Cardiac fibroblast (primary cell): ENCODE measurements around the gene RAB9A.
A peak's percentile ranks its signal among the peaks of the same experiment; 100 is the strongest.
"Not testable (repeated sequence)": the region's sequence is repeated elsewhere in the genome, so short reads cannot be mapped to it uniquely, and the experiment has no call there.

ENCODE experiments used
- DNase-seq, 2 donors: peaks; one replicate each; pipeline versions ENCODE4 v3.0.0 to v3.0.0-alpha.2; 2010; ENCODE audit warnings: low read depth in 2 of 2
- H3K4me3 ChIP-seq, 2 donors: replicated peaks in 1 of 2; 1 replicate in 1 of 2; 2 replicates in 1 of 2; pipeline ENCODE4 v1.5.1; 2011; ENCODE audit warnings: low read depth in 2 of 2, low read length in 2 of 2, mild to moderate bottlenecking in 2 of 2, moderate library complexity in 1 of 2
- TF ChIP-seq, protein P1 (sequence below): IDR thresholded peaks from one replicate; pipeline ENCODE4 v1.5.1; 2011; ENCODE audit warnings: low read depth, mild to moderate bottlenecking, low read length, inconsistent platforms

RAB9A gene, protein sequence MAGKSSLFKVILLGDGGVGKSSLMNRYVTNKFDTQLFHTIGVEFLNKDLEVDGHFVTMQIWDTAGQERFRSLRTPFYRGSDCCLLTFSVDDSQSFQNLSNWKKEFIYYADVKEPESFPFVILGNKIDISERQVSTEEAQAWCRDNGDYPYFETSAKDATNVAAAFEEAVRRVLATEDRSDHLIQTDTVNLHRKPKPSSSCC

DNA sequence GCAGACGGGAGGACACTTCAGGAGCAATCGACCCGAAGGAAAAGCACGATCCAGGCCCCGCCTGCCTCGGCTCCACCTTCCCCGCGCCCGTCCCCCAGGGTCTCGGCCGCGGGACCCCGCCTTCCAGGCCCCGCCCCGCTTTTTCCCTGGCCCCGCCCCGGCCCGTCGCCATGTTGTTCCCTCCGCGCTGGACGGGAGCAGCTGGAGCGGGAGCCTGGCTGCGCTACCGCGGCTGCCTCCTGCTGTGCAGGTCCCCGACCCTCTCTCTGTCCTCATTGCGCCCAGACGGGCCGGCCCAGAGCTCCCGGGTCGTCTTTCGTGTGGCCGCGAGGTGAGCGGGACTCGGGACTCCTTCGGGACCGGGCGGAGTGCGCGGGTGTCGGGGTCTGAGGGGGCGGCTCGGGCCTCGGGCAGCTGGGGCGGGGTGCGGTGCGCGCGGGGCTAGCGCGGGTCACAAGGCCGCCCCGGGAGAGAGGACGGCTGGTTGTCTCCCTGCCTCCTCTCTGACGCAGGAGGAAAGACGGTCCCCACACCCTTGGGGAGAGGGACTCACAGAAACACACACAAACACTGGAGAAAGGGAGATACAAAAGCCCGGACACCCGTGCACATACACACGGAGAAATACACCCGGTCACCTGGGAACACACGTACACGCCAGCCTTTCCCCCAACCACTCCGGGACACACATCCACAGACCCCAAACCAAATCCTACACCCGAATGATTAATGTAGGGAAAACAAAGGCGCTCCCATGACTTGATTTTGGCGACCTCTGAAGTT is at the start of gene RAB9A:
TSS of gene RAB9A (plus strand) at position 171 of the 783 bp plus-strand sequence. CDS start 19,619 bp downstream, outside the sequence.
- H3K4me3 ChIP-seq = peak within 1 kb of the TSS; percentile 64 to 73
- DNase-seq = peak; percentile 66 to 72
- TF ChIP-seq, protein P1, sequence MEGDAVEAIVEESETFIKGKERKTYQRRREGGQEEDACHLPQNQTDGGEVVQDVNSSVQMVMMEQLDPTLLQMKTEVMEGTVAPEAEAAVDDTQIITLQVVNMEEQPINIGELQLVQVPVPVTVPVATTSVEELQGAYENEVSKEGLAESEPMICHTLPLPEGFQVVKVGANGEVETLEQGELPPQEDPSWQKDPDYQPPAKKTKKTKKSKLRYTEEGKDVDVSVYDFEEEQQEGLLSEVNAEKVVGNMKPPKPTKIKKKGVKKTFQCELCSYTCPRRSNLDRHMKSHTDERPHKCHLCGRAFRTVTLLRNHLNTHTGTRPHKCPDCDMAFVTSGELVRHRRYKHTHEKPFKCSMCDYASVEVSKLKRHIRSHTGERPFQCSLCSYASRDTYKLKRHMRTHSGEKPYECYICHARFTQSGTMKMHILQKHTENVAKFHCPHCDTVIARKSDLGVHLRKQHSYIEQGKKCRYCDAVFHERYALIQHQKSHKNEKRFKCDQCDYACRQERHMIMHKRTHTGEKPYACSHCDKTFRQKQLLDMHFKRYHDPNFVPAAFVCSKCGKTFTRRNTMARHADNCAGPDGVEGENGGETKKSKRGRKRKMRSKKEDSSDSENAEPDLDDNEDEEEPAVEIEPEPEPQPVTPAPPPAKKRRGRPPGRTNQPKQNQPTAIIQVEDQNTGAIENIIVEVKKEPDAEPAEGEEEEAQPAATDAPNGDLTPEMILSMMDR = no peak

DNA sequence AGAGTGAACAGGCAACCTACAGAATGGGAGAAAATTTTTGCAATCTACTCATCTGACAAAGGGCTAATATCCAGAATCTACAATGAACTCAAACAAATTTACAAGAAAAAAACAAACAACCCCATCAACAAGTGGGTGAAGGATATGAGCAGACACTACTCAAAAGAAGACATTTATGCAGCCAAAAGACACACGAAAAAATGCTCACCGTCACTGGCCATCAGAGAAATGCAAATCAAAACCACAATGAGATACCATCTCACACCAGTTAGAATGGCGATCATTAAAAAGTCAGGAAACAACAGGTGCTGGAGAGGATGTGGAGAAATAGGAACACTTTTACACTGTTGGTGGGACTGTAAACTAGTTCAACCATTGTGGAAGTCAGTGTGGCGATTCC is 47.2 kb upstream of the RAB9A start:
- not testable (repeated sequence) for DNase-seq

DNA sequence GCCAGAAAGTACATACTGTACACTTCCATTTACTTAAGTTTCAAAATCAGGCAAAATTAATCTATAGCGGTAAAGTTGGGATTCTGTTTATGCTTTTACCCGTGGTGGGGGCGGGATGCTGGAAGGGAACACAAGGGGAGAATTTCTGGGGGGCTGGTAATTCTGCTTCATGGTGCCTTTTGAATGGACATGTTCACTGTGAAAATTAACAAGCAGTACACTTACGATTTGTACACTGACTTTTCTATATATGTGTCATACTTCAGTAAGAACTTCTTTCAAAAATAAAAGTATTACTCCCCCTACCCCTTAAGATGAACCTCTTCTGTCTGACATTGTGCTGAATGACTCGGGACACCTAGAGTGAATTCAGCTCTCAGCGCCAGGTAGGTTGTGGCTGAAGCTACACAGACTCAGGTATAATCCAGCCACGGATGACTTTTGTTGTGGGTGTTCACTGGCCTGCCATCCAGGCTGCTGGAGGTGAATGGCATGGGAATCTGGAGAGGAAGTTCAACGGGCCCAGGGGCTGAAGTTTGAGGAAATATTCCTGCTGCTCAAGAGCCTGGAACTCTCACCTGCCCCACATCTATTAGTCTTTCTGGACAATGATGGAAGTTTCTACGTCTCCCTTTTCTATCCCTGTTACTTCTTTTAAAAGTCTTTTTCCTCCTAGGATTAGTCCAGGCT is 43.3 kb upstream of the RAB9A start:
- TF ChIP-seq, protein P1 = no peak
- no peak overlapping the region for H3K4me3 ChIP-seq
- DNase-seq = no peak

More for the DNA sequence above, 47.2 kb upstream of the RAB9A start:
- H3K4me3 ChIP-seq = not testable (repeated sequence)

DNA sequence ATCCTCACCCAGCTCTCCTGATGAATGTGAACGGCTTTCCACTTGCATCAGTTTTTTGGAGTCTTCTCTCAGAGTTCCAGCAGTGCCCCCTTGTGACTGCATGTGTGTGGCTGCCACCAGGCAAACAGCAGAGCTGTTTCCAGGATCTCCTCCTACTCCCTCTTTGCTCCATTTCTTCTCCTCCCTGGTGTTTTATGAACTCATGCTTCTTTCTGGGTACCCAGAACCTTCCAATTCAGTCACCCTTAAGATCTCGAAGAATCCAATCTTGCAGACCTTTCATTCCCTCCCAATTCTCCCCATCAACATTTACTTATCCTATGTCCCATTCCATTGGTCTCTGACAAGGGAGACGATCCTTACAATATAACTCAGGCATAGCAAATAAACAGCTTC is 42.8 kb upstream of the RAB9A start:
- H3K4me3 ChIP-seq = no peak overlapping the region
- TF ChIP-seq, protein P1 = peak; percentile 67
- DNase-seq = peak; percentile 72 to 73

DNA sequence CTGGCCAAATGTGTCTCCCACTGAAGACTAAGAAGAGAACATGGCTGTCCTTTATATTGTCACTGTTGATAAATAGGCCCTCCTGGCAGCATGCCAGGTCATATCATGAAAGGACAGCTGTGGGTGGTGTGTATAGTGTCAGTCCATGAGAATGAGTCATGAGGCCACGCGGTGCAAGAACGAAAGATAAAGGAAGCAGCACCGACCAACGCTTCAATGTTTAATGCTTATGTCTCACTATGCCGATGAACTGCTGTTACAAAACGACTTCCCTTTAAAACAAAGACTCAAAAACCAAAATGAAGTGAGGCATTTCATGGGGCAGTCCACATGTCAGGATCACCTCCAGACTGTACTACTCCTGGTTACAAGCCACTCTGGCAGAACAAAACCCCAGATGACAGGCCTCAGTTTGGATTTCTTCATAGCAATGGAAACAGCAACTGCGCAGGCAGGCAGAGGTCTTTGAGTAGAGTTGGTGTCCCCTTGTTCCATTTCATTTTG is 41.2 kb upstream of the RAB9A start:
- TF ChIP-seq, protein P1 = no peak
- DNase-seq = peak; percentile 59 to 64
- H3K4me3 ChIP-seq = no peak overlapping the region

DNA sequence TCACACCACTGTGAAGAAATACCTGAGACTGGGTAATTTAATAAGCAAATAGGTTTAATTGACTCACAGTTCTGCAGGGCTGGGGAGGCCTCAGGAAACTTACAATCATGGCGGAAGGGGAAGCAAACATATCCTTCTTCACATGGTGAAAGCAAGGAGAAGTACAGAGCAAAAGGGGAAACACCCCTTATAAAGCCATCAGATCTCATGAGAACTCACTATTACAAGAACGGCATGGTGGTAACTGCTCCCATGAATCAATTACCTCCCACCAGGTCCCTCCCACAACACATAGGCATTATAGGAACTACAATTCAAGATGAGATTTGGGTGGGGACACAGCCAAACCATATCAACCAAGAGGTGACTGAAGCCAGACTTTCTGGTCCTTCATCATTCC is 40.6 kb upstream of the RAB9A start:
- H3K4me3 ChIP-seq, DNase-seq: not testable (repeated sequence)

DNA sequence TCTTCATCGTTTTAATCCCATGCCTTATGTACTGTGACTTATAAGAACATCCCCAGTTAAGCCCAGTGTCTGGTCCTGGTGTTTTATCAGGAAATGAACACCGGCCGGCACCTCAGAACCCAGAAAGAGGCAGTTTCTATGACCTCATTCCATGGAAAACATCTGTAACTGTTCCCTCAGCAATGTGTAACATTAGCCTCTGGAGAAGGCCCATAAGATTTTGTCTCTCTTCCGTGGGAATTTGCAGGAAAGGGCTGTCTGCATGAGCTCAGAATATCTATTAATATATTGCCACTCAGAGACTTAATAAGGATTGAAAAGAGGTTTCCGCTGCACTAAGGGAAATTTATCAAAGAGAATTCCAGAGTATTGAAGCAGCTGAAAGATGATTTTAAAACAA is 39.1 kb upstream of the RAB9A start:
- DNase-seq = peak in 1 of 2 donors; percentile 13
- H3K4me3 ChIP-seq = no peak overlapping the region
- TF ChIP-seq, protein P1 = no peak
